GM21528 (cell line): ENCODE data around the gene RANBP1.

Source experiments
- ATAC-seq: cut with Tn5 transposase; IDR thresholded peaks from one replicate; pipeline ENCODE4 v1.9.1; 2021; ENCODE audit warnings: mild to moderate bottlenecking, moderate library complexity; ENCODE audit not compliant: unreplicated experiment, low FRiP score

Gene RANBP1

DNA sequence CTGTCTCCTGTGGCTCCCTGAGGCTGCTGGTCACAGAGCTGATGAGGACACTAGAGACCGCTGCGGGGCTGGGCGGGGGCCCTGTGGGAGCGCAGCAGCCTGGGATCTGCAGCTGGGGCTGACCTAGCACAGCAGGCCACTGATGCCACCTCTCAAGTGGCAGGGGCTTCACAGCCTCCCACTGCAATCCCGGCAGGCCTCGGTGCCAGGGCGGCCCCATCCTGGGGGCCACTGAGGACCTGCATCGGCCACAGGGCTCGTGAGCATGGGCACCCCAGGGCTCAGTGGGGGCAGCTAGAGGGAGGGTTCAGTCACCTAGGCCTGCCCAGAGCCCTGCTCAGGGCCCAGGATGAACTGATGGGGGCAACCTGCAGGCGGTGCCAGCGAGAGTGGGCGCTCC is 49.5 kb downstream of the RANBP1 start:
- ATAC-seq = no peak

GRCh38 chr22:20165913-20166312 is 50.0 kb downstream of the RANBP1 start:
- no peak for ATAC-seq

DNA sequence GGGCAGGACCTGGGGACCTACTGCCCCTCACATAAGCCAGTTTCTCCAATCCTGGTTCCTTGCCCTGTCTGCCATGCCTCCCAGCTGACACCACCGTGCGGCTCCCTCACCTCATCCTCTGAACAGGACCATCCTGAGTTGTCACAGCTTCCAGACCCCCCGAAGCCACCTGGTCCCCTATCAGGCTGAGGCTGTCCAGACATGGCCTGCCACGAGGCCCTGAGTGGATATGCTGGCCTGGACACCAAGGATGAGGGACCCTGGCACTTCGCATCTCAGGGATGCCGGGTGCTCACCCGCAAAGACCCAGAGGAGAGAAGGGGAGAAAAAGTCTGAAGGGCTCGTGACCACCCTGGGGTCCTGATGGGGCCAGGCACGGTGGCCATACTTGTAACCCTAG is 50.8 kb downstream of the RANBP1 start:
- no peak for ATAC-seq

DNA sequence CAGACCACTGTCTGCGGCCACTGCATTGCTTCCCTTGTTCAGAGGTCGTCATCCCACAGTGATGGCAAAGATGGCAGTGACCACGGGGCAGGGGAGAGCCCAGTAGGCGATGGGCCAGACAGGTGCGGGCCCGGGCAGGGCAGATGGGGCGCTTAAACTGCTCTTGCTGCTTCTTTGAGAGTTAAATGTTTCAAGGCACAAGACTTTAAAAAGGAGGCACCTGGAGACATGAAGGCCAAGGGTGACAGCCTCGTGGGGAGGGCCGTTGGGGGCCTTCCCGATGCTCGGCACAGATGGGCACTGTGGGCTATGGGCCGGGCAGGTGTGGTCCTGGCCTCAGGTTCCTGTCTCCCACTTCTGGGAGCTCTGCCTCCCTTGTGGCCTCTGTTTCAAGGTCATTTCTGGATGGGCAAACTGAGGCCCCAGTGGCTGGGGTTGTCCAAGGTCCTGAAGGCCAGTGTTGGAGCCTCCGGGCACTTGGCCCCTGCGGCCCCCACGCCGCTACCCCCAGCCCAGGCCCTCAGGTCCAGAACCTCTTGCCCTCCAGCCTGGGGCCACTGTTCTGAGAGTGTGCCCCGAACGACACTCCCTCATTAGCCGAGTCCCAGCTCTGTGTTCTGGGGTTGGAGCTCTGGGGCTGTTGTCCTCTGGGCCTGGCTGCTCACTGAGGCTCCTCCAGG is 51.9 kb downstream of the RANBP1 start:
- ATAC-seq = no peak

DNA sequence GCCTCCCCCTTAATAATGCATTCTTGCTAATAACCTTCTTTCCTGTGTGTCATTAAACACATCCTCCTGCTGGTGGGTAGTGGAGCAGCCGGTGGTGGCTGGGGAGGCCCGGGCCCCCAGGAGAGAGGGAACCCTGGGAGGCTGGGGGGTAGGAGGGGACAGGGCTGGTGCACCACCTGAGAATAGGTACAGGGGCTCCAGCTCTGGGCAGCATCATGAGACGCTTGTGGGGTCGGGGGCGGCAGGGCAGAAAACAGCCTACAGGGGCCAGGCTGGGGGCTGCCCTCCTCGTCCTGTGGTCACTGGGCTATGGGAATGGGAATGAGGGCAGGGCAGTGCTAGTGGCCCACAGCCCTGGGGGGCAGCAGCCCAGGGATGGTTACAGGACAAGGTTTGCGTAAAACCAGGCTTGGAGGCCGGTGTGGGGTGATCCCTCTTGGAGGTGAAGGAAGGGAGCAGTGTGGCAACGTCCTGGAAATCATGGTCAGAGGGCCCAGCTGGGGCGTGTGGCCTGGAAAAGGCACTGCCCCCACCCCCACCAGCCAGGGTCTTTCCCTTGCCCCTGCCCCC is 53.4 kb downstream of the RANBP1 start:
- ATAC-seq = no peak

- no peak for ATAC-seq
Observed at GRCh38 chr22:20170170-20170569, 54.3 kb downstream of the RANBP1 start.

DNA sequence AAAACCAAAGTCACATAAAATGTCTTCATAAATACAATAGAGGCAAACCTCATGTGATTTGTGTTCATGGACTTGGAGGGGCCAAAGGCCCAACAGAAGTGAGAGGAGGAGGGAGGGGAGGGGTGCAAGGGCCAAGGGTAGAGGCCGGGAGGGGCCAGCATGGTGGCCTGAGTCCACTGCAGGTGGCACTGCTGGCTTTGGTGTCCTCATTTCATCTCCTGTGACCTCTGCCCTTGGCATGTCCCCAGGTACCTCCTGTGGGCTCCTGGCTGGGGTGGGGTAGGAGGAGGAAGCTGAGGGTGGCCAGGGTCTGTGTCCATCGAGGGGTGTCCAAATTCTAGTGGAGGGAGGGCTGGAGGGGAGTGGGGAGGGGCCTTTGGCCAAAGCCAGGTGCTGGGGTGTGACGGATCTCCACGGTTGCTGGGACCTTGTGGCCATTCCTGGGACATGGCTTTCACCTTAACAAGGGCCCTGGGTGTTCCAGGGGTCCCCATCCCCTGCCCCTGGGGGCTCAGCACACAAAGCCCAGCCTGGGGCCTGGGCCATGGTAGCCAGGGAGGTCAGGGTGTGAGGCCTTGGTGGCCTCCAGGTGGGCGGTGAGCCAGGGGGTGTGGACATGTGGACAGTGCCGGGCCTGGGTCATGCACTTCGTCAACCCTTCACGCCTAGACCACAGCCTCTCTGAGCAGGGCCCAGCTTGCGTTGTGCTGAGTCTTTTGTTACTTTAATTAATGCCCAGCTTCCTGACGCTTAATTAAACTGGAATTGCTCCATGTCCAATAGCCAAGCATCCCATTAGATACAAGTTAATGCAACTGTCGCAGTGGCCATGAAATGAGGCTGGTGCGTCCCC is 55.6 kb downstream of the RANBP1 start:
- ATAC-seq = no peak

GRCh38 chr22:20172141-20172613 is 56.3 kb downstream of the RANBP1 start:
- no peak for ATAC-seq

DNA sequence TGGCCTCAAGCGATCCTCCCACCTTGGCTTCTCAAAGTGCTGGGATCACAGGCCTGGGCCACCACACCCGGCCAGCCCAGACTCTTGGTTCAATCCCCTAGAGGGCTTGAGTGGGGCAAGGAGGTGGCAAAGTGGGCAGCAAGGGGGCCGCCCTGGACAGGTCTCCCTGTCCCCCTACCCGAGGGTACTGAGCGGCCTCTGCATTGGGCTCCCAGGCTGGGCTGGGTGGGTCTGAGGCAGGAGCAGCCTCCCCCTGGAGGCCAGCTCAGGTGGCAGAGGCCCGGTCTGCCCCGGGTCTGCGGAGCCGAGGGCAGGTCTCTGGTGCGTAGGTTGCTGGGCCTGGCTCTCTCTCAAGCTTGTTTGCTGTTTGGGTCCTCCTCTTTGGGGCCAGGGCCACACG is 57.3 kb downstream of the RANBP1 start:
- no peak for ATAC-seq

DNA sequence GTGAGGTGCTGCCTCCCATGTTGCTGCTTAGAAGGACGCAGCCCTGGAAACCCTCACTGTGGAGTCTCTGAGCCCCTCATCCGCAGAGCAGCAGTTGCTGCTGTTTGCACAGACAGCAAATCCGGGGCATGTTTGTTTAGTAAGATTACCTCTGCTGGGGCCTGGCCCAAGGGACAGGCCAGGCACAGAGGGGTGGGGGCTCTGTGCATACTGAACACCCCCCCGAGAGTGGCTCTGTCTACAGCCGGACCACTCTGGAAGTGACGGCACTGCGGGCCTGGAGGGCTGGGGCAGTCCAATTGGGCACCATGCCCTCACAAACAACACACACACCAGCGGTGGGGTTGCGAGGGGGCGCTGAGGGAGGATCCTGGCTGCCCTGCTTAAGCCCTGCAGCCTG is 57.9 kb downstream of the RANBP1 start:
- ATAC-seq = no peak

GRCh38 chr22:20174785-20175596 is 59.1 kb downstream of the RANBP1 start:
- ATAC-seq = no peak

GRCh38 chr22:20175597-20175900 is 59.6 kb downstream of the RANBP1 start:
- no peak for ATAC-seq

DNA sequence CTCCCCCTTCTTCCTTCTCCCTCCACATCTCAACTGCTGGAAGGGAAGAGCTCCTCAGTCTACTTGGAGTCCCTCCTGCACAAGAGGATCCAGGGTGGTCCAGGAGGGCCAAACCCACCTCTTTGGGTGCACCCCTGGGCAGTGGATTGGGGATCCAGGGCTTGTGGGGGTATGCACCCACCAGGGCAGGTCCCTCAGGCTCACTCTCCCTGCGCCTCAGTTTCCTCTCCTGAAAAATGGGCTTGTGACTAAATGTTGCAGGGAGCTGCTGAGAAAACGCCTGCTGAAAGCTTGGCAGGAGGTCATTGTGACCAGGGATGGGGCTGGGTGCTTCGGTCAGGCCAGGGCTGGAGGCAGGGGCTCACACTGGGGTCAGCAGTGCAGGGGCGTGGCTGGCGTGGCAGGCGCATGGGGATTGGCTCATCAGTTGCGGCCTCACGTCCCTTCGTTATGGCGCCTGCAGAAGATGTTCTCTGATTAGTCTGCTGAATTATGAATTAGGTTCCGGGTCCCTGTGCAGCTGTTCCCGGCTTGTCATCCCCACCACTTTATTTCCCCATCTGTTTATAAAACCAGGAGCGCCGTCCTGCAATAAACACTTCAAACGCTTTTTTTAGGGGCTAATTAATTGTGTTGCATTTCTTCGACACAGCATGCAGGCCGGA is 60.6 kb downstream of the RANBP1 start:
- ATAC-seq = no peak
